Panc1 (cell line): ENCODE results near the gene SLTM. TPM values are rescaled to one million over a fixed set of nuclear protein-coding genes. Genes with fewer than 3 reads are reported as not detected.

Experiments used
- ATAC-seq: fragments of 200-7000 bp; cut with Tn5 transposase; 2 replicates; pipeline ENCODE4 v1.9.1; 2020; ENCODE audit warnings: mild to moderate bottlenecking, moderate library complexity
- BruUV-seq: library from RNA; stranded (reverse); fragments of 400-500 nt; replicated peaks from 2 replicates; lab custom pipeline; 2021; lab: Mats Ljungman, UMichigan
- CTCF ChIA-PET: fragments of 300-600 bp; sonication (Branson Sonifier 250); formaldehyde crosslinking; loops from one replicate; lab custom pipeline; 2022; ENCODE audit warnings: antibody characterized with exemption; lab: Charles Lee
- POLR2A ChIA-PET: fragments of 300-600 bp; sonication (Branson Sonifier 250); formaldehyde crosslinking; loops from one replicate; lab custom pipeline; 2022; ENCODE audit warnings: antibody characterized with exemption; lab: Charles Lee
- DNase-seq: peaks from one replicate; pipeline ENCODE4 v3.0.0-alpha.2; 2010; ENCODE audit warnings: low read depth, low spot score
- H3K27ac ChIP-seq: 2 replicates; pipeline ENCODE4 v1.5.1; 2011; ENCODE audit warnings: mild to moderate bottlenecking, low read length, inconsistent platforms
- H3K27me3 ChIP-seq: fragments of 200-500 bp; sonication (Bioruptor generic); 2 replicates; pipeline ENCODE4 v1.6.0; 2014; ENCODE audit warnings: low read length, inconsistent platforms; ENCODE audit not compliant: control insufficient read depth, insufficient read depth
- H3K36me3 ChIP-seq: fragments of 200-500 bp; sonication (Bioruptor generic); 2 replicates; pipeline ENCODE4 v1.5.1; 2014; ENCODE audit warnings: inconsistent platforms, mild to moderate bottlenecking, low read length, moderate library complexity; ENCODE audit not compliant: control insufficient read depth, insufficient read depth
- H3K4me1 ChIP-seq: 2 replicates; pipeline ENCODE4 v1.5.1; 2011; ENCODE audit warnings: inconsistent platforms, mild to moderate bottlenecking, low read length, moderate library complexity; ENCODE audit not compliant: control insufficient read depth, insufficient read depth
- H3K4me3 ChIP-seq, 2 experiments: 2 replicates each; pipeline ENCODE4 v1.5.1; 2011 to 2012; ENCODE audit warnings: low read depth in 2 of 2, low read length in 2 of 2, mild to moderate bottlenecking in 2 of 2, inconsistent platforms in 1 of 2, moderate library complexity in 1 of 2
- H3K9me3 ChIP-seq: fragments of 200-500 bp; sonication (Bioruptor generic); 2 replicates; pipeline ENCODE4 v1.5.1; 2014; ENCODE audit warnings: low read depth, mild to moderate bottlenecking, inconsistent platforms, low read length, moderate library complexity; ENCODE audit not compliant: control insufficient read depth, insufficient read depth
- POLR2AphosphoS5 ChIP-seq: IDR thresholded peaks from 2 replicates; pipeline ENCODE4 v1.6.1; 2012; ENCODE audit warnings: mild to moderate bottlenecking, low read depth, low read length, moderate library complexity
- SIN3A ChIP-seq: IDR thresholded peaks from 2 replicates; pipeline ENCODE4 v1.6.1; 2012; ENCODE audit warnings: low read depth, mild to moderate bottlenecking, low read length, moderate library complexity, borderline replicate concordance; ENCODE audit not compliant: insufficient read depth
- TCF7L2 ChIP-seq: IDR thresholded peaks from 2 replicates; pipeline ENCODE4 v1.6.1; 2011; ENCODE audit warnings: mild to moderate bottlenecking, low read depth, low read length, inconsistent platforms
- in situ Hi-C: cut with HindIII; loops from 2 replicates; pipeline ENCODE4 v1.10.0; 2016; ENCODE audit warnings: low sequenced_read_pairs, low pct_unique_long_range_greater_than_20kb
- intact Hi-C: fragments of 100-400 bp; cut with micrococcal nuclease; formaldehyde crosslinking; loops from one replicate; pipeline ENCODE4 v1.10.0; 2022; ENCODE audit not compliant: unreplicated experiment
- total RNA-seq: library from RNA; stranded (reverse); gene quantifications from one replicate; pipeline ENCODE4 v1.2.1, GENCODE V29; 2021; ENCODE audit not compliant: unreplicated experiment
- TF ChIP-seq, protein P1 (sequence below): fragments of 450-650 bp; IDR thresholded peaks from 2 replicates; pipeline ENCODE4 v1.5.1; 2017; ENCODE audit warnings: mild to moderate bottlenecking
- TF ChIP-seq, protein P2 (sequence below), 2 experiments: IDR thresholded peaks; 2 replicates each; pipeline ENCODE4 v1.6.1; 2011 to 2012; ENCODE audit warnings: low read depth in 2 of 2, control low read depth in 1 of 2, low read length in 1 of 2, mild to moderate bottlenecking in 1 of 2, moderate library complexity in 1 of 2; ENCODE audit not compliant: insufficient read depth in 1 of 2

Gene SLTM
- total RNA-seq, 1 experiment from 2014 or later: 75.7 TPM

DNA sequence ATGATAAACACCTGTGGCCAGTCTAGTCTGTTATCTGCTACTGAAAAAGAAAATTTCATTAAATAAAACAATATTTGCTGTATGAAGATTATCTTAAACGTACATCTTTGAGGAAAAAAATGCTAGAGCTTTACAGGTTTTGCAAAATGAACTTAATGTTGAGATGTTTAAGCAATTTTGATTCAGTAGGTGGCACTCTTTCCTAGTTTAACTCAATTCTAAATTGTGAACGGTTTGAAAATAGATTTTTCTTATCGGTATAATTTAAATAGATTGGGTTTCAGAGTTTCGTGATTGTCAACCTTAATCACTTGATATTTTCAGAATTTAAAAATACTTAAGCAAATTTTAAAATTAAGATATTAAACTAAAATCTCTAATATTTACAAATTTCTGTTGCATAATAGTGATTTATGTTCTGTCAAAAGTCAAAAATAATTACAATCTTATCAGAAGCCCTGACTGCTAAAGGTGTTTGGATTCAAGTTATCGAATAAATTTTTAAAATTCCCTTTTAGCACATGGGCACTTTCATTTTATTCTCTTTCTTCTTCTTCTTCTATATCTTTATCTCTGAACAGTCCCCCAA, 47.0 kb upstream of the SLTM start:
- BruUV-seq: no TSS peak
- Histone ChIP-seq H3K36me3 (no peaks in the 10 kb centered on the region), H3K27me3 (no peaks in the 10 kb centered on the region), H3K4me3 (no peak overlapping the region), H3K9me3 (no peaks in the 10 kb centered on the region), H3K4me1 (no peaks in the 10 kb centered on the region), H3K27ac (no peak overlapping the region)
- in situ Hi-C loops: no loop called here
- TF ChIP-seq, protein P1, sequence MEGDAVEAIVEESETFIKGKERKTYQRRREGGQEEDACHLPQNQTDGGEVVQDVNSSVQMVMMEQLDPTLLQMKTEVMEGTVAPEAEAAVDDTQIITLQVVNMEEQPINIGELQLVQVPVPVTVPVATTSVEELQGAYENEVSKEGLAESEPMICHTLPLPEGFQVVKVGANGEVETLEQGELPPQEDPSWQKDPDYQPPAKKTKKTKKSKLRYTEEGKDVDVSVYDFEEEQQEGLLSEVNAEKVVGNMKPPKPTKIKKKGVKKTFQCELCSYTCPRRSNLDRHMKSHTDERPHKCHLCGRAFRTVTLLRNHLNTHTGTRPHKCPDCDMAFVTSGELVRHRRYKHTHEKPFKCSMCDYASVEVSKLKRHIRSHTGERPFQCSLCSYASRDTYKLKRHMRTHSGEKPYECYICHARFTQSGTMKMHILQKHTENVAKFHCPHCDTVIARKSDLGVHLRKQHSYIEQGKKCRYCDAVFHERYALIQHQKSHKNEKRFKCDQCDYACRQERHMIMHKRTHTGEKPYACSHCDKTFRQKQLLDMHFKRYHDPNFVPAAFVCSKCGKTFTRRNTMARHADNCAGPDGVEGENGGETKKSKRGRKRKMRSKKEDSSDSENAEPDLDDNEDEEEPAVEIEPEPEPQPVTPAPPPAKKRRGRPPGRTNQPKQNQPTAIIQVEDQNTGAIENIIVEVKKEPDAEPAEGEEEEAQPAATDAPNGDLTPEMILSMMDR: peak; percentile 62; the same call in 1 of the 2 replicates
- TF ChIP-seq TCF7L2: no peak
- ATAC-seq (no peak), DNase-seq (no peak)
- intact Hi-C loops: loop anchor here (10.0 kb wide), 2 partner anchors 124 to 514 kb away; partner anchors contain the start of gene CCNB2
- CTCF ChIA-PET: interaction anchor here (0.6 kb wide), 1 partner anchor 468 kb away, joined by 4 read pairs; no protein-coding TSS in a partner anchor
- POLR2A ChIA-PET: no interaction called here

DNA sequence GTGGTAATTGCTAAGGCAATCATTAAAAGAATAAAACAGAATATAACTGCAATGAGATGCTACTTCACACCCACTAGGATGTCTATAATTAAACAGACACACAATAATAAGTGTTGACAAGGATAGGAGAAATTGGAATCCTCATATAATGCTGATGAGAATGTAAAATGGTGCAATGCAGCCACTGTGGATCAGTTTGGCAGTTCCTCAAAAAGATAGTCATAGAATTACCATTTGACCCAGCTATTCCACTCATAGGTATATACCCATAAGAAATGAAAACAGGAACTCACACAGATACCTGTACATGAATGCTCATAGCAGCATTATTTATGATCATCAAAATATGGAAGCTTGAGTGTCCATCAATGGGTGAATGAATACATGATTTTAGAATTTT, 44.4 kb upstream of the SLTM start:
- ChIA-PET POLR2A (no interaction called here), CTCF (no interaction called here)
- intact Hi-C loops: no loop called here

More for the DNA sequence above, 44.4 kb upstream of the SLTM start:
- no peak for TF ChIP-seq SIN3A
- TF ChIP-seq POLR2AphosphoS5: no peak
- TF ChIP-seq, protein P2, sequence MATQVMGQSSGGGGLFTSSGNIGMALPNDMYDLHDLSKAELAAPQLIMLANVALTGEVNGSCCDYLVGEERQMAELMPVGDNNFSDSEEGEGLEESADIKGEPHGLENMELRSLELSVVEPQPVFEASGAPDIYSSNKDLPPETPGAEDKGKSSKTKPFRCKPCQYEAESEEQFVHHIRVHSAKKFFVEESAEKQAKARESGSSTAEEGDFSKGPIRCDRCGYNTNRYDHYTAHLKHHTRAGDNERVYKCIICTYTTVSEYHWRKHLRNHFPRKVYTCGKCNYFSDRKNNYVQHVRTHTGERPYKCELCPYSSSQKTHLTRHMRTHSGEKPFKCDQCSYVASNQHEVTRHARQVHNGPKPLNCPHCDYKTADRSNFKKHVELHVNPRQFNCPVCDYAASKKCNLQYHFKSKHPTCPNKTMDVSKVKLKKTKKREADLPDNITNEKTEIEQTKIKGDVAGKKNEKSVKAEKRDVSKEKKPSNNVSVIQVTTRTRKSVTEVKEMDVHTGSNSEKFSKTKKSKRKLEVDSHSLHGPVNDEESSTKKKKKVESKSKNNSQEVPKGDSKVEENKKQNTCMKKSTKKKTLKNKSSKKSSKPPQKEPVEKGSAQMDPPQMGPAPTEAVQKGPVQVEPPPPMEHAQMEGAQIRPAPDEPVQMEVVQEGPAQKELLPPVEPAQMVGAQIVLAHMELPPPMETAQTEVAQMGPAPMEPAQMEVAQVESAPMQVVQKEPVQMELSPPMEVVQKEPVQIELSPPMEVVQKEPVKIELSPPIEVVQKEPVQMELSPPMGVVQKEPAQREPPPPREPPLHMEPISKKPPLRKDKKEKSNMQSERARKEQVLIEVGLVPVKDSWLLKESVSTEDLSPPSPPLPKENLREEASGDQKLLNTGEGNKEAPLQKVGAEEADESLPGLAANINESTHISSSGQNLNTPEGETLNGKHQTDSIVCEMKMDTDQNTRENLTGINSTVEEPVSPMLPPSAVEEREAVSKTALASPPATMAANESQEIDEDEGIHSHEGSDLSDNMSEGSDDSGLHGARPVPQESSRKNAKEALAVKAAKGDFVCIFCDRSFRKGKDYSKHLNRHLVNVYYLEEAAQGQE (IDR thresholded peaks at IDR 0.05; ENCODE audit: insufficient read depth in 1 of 2, low read depth in 2 of 2, low read length in 1 of 2): no peak
- TF ChIP-seq TCF7L2: no peak
- TF ChIP-seq, protein P1: no peak
- no TSS peak for BruUV-seq
- no peak overlapping the region for H3K27ac ChIP-seq
- H3K27me3 ChIP-seq: no peaks in the 10 kb centered on the region
- in situ Hi-C loops: no loop called here
- DNase-seq (no peak), ATAC-seq (no peak)
- no peaks in the 10 kb centered on the region for H3K36me3 ChIP-seq
- H3K4me1 ChIP-seq: no peaks in the 10 kb centered on the region
- H3K9me3 ChIP-seq: no peaks in the 10 kb centered on the region
- no peak overlapping the region for H3K4me3 ChIP-seq
